Prostate gland (tissue), 2 donors: Measurements from ENCODE around the gene RWDD2A.

Source experiments
- POLR2A ChIP-seq: fragments of 450-650 bp; IDR thresholded peaks from one replicate; pipeline ENCODE4 v1.6.1; 2016; ENCODE audit warnings: antibody characterized with exemption, mild to moderate bottlenecking
- POLR2AphosphoS5 ChIP-seq: sonication (generic); formaldehyde crosslinking; IDR thresholded peaks from one replicate; pipeline ENCODE4 v1.6.1; 2017; ENCODE audit warnings: antibody characterized with exemption
- TF ChIP-seq, protein P1 (sequence below), 4 experiments: fragments of 200-600 bp in 2 of 4; fragments of 450-650 bp in 2 of 4; sonication (generic) in 2 of 4; IDR thresholded peaks; 1 replicate in 3 of 4; 2 replicates in 1 of 4; pipeline ENCODE4 v1.5.1; 2016 to 2019; ENCODE audit warnings: antibody characterized with exemption in 4 of 4, mild to moderate bottlenecking in 2 of 4, moderate library complexity in 2 of 4

DNA sequence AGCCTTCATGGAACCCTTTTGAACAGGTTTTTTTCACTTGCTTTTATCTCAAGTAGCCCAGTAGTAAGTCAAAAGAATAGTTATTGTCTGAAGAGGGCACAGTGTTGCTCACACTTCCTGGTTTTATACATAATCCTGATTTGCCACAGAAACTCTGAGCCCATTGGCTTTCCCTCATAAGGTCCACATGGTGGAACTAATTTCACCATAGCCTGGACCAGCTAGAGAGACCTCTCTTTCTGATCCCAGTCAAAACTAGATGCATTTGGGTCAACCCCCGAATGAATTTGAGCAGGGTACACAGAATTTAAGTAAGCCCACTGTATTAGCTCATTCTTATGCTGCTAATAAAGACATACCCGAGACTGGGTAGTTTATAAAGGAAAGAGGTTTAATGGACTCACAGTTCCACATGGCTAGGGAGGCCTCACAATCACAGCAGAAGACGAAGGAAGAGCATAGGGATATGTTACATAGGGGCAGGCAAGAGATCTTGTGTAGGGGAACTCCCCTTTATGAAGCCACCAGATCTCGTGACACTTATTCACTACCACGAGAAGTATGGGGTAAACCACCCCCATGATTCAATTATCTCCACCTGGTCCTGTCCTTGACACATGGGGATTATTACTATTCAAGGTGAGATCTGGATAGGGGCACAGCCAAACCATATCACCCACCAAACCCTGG lies 6.2 kb downstream of the RWDD2A start:
- TF ChIP-seq POLR2A (no peak), POLR2AphosphoS5 (no peak)
- TF ChIP-seq, protein P1, sequence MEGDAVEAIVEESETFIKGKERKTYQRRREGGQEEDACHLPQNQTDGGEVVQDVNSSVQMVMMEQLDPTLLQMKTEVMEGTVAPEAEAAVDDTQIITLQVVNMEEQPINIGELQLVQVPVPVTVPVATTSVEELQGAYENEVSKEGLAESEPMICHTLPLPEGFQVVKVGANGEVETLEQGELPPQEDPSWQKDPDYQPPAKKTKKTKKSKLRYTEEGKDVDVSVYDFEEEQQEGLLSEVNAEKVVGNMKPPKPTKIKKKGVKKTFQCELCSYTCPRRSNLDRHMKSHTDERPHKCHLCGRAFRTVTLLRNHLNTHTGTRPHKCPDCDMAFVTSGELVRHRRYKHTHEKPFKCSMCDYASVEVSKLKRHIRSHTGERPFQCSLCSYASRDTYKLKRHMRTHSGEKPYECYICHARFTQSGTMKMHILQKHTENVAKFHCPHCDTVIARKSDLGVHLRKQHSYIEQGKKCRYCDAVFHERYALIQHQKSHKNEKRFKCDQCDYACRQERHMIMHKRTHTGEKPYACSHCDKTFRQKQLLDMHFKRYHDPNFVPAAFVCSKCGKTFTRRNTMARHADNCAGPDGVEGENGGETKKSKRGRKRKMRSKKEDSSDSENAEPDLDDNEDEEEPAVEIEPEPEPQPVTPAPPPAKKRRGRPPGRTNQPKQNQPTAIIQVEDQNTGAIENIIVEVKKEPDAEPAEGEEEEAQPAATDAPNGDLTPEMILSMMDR (IDR thresholded peaks at IDR 0.05) = no peak
